ENCODE results near the gene FOXP1. TPM values are rescaled to one million over a fixed set of nuclear protein-coding genes. Genes with fewer than 3 reads are reported as not detected.
A peak's percentile ranks its signal among the peaks of the same experiment; 100 is the strongest.

Gene FOXP1
- total RNA-seq, 1 experiment from 2014 or later: 22.1 TPM

DNA sequence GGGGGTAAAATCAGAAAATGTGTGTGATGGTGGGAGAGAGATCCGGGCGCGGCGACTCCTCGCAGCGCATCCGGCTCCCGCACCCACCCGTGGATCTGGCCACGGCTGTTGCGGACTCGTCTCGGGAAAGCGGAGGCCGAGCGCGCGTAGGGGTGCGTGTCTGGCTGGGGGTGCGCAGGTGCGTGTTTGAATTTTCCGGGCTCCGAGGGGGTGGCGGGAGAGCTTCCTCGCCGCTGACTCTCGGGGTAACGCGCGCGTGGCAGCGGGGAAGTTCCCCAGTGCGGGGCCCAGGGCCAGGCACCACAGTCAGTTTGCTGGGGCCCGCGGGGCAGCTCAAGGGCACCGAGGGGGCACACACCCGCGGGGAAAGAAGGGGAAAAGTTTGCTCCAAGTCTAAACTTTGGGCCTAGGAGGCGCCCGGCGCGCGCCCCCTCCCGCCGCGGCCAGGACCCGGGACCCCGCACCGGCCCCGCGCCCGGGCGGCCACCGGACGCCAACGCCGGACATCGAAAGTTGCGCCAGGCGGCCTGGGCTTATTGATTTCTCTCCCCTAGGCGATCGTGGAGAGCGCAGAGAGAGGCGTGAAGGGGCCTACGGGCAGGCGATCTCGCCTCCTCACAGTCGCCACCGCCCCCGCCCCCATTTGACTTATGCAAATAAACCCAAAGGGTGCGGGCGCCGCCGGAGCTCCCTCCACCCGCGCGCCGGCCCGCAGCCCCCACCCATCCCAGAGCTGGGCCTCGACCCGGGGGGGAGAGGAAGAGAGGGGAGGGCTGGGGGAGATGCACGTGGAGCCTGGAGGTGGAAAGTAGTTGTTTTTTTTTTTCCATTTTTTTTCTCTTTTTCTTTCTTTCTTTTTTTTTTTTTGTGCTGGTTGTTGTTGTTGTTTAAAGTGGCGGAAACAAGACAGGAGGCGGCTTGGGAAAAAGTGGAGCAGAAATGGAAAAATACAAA, 639 bp downstream of the FOXP1 start:
- peaks cover 34% of the 10 kb centered on the region for H3K4me1 ChIP-seq (replicated peaks)
- peak overlapping the region; percentile 65 for H3K27ac ChIP-seq

DNA sequence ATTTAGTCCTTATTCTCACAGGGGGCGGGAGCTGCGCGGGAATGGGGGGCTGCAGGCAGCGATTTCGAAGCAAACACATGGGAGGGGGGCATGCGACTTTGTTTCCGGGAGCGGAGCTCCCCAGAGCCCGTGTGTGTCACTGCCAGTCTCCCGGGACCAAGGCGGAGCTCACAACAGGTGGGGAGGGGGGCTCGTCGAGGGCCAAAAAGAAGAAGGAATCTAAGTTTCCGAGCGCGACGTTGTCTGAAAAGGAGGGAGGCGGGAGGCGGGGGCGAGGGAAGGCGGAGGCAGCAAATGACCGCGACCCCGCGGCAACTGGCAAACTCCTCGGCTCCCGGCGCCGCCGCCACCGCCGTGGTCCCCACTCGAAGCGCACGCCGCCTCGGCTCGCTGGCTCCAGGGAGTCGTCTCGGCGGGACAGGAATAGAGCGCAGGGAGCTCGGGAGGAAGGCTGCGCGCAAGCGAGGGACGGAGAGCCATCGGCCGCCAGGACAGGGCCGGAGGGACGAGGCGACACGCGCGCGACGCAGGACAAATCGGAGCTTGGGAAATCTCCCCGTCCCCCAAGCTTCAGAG, 1.4 kb downstream of the FOXP1 start:
- Histone ChIP-seq H3K4me3 (peak overlapping the region; percentile 66), H3K27ac (peak overlapping the region; percentile 45), H3K27me3 (replicated peaks) (no peaks in the 10 kb centered on the region), H3K9me3 (replicated peaks) (no peaks in the 10 kb centered on the region), H3K4me1 (replicated peaks) (peaks cover 34% of the 10 kb centered on the region), H3K36me3 (no peaks in the 10 kb centered on the region)
- peak; percentile 51 to 58 for DNase-seq (ENCODE audit: low read depth in 1 of 2, low spot score in 2 of 2)

More for the DNA sequence above, 639 bp downstream of the FOXP1 start:
- Histone ChIP-seq H3K27me3 (replicated peaks) (no peaks in the 10 kb centered on the region), H3K36me3 (no peaks in the 10 kb centered on the region), H3K9me3 (replicated peaks) (no peaks in the 10 kb centered on the region), H3K4me3 (peak overlapping the region; percentile 66)
- DNase-seq (ENCODE audit: low read depth in 1 of 2, low spot score in 2 of 2): peak; percentile 56 to 74

DNA sequence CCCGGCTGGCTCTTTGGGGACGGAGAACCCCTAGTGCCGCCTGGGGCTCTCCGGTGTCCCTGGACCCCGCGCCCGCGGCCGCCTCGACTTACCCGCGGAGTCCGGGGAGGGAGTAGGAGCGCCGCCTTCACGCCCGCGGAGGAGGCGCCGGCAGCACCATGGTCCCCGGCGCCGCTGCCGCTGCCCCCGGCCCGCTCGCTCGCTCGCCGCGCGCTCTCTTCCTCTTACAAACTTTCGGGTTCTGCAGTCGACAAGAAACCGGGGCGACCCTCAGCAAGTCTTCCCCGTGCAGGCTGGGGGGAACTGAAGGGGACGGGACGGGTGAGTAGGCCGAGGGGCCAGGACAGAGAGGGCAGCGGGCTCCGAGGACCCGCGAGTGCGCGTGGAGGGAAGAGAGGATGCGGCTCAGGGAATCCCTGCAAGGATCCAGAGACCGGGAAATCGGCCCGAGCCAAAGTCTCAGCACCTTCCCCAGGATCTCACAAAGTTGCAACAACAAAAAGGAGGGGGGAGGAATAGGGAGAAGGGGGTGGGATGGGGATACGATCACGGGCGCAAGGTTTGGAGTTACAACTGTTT, 2.0 kb downstream of the FOXP1 start:
- peak; percentile 45 to 61 for DNase-seq (ENCODE audit: low read depth in 1 of 2, low spot score in 2 of 2)
- Histone ChIP-seq H3K27ac (peak overlapping the region; percentile 37), H3K27me3 (replicated peaks) (no peaks in the 10 kb centered on the region), H3K4me3 (peak overlapping the region; percentile 66), H3K9me3 (replicated peaks) (no peaks in the 10 kb centered on the region), H3K4me1 (replicated peaks) (peaks cover 34% of the 10 kb centered on the region), H3K36me3 (no peaks in the 10 kb centered on the region)

DNA sequence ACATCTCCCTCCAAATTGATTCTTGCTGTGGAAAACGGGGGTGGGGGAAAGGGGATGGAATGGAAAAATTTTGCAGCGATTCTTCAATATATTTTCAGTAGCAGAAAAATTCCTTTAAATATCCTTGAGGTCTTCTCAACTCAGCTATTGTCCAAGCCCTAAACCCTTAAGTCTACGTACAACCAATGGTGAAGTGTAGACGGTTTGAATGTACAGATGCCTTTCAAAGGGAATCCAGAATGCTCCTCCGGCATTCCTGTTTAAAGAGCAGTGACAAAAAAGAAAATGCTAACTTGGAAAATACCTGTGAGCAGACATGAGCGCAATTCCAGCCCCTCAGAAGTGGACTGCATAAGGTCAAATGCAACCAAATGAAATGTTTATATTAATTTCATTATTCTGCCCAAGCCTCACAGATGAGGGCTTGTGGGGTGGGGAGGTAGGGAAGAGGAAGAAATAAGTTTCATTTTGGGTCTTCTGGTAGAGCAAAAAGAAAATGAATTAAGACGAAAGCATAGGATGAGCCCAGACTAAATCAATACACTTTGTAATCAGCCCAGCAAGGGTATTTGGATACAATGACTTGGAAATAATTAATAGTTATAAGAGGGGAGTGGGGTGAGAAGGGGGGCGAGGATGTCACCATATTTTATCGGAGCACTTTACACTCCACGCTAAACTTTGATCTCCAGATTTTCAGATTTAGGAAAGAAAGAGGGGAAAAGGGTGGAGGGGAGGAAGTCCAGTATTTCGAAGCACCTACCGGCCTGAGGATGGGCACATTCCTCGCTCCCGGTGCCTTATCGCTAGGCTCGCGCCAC, 2.7 kb downstream of the FOXP1 start:
- Histone ChIP-seq H3K36me3 (no peaks in the 10 kb centered on the region), H3K27me3 (replicated peaks) (no peaks in the 10 kb centered on the region), H3K4me3 (peak overlapping the region; percentile 66), H3K27ac (peak overlapping the region; percentile 37; the same call in 1 of the 2 replicates), H3K9me3 (replicated peaks) (no peaks in the 10 kb centered on the region), H3K4me1 (replicated peaks) (peaks cover 30% of the 10 kb centered on the region)
- peak in 1 of 2 experiments; percentile 20 for DNase-seq (ENCODE audit: low read depth in 1 of 2, low spot score in 2 of 2)

DNA sequence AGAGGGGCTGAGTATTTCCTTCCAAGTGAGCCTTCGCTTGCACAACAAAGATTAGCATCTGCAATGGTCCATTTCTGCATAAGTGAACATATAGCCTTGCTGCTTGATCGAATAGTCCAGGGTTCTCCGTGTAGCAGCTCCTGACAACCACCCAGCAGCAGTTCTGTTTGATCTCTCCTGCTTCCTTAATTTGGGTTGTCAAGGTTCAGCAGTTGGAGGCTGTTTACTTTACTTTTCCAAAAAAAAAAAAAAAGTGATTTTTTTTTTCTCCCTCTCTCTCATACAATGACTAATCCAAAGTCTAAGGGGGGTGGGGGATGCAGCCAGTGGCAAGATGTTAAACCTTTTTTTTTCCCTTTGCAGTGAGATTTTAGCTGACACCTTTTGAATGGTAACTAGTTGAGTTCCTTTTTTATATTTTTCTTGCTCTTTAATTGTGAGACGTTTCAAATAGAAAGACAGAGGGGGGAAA, 3.6 kb downstream of the FOXP1 start:
- Histone ChIP-seq H3K27ac (peak overlapping the region; percentile 25; the same call in 1 of the 2 replicates), H3K36me3 (no peaks in the 10 kb centered on the region), H3K27me3 (replicated peaks) (no peaks in the 10 kb centered on the region), H3K4me3 (no peak overlapping the region), H3K9me3 (replicated peaks) (no peaks in the 10 kb centered on the region), H3K4me1 (replicated peaks) (peaks cover 27% of the 10 kb centered on the region)
- DNase-seq (ENCODE audit: low read depth in 1 of 2, low spot score in 2 of 2): peak in 1 of 2 experiments; percentile 61

DNA sequence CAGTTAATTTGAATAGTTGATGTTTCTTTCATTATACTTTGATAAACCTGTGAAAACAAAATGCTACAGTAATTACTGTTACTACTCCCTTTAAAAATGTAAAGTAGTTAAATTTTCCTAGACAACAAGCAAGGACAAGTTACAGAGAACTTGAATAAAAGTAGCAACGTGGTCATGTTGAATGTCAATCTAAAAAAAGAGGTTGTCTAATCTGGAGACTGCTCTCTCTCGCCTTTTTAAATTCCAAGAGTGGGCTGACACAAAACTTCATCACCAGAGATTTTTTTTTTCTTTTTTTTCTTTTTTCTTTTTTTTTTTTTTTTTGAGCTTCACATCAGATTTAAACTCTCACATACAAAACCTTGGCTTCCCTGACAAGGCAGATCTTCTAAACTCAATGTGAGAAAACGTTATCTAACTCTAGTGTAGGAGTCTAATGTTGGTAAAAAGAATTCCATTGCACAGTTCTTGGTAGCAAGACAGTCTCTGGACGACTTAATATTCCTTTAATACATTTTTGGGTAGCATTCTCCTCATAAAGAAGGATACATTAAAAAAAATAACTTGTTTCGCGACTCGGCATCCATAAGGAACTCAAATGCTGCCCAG, 4.1 kb downstream of the FOXP1 start:
- no peaks in the 10 kb centered on the region for H3K27me3 ChIP-seq (replicated peaks)
- peak overlapping the region; percentile 25; the same call in 1 of the 2 replicates for H3K27ac ChIP-seq
- no peak overlapping the region for H3K4me3 ChIP-seq
- no peaks in the 10 kb centered on the region for H3K9me3 ChIP-seq (replicated peaks)
- H3K4me1 ChIP-seq (replicated peaks): peaks cover 22% of the 10 kb centered on the region
- H3K36me3 ChIP-seq: no peaks in the 10 kb centered on the region
- DNase-seq (ENCODE audit: low read depth in 1 of 2, low spot score in 2 of 2): no peak

DNA sequence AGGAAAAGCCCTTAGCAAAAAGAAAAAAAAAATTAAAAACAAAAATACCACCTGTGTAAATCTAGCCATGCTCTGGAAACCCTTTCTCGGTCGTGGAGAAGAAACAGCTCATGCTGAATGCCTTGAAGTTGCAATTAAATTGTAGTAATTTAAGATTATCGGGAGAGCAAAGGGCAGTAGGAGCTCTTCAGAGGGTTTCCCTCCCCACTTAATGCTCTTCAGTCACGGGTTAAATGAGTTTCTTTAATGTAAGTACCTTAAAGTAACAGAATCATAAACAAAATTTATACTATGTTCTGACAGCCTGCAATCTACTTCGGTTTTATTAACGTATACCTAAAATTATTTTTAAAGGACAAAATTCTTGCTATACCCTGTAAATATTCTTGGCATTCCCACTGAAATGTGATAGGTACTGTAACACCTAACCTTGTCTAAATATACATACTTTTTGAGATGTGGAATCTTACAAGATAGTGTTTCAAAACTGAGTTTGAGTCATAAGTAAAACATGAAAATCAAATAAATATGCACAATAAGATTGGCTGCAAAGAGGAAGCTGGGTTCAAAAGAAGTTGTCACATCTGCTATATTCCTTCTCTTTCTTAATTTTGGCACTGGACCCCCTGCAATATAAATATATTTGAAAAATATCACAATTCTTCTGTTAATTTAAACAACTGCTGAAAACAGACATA, 5.3 kb downstream of the FOXP1 start:
- Histone ChIP-seq H3K27ac (no peak overlapping the region), H3K9me3 (replicated peaks) (no peaks in the 10 kb centered on the region), H3K4me3 (no peak overlapping the region), H3K4me1 (replicated peaks) (peaks cover 22% of the 10 kb centered on the region), H3K36me3 (no peaks in the 10 kb centered on the region), H3K27me3 (replicated peaks) (no peaks in the 10 kb centered on the region)
- no peak for DNase-seq (ENCODE audit: low read depth in 1 of 2, low spot score in 2 of 2)

DNA sequence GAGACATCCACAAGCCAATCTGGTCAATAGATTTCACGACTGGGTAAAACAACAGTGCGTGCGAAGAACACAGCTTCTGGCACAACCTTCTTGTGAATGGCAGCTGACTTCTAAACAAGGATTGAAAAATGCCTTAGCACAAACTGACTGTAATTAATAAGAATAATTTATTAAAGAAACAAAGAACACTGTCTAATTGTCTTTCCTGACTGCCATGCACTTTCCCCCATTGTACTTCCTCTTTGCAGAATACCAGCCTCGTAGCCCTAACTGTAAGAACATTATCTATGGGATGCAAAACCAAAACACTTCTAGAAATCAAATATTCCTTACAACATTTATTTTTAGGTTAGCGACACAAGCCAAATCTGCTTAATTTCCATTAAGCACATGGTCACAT, 6.5 kb downstream of the FOXP1 start:
- no peaks in the 10 kb centered on the region for H3K27me3 ChIP-seq (replicated peaks)
- H3K4me1 ChIP-seq (replicated peaks): peaks cover 22% of the 10 kb centered on the region
- no peak overlapping the region for H3K4me3 ChIP-seq
- DNase-seq (ENCODE audit: low read depth in 1 of 2, low spot score in 2 of 2): no peak
- H3K9me3 ChIP-seq (replicated peaks): no peaks in the 10 kb centered on the region
- H3K36me3 ChIP-seq: no peaks in the 10 kb centered on the region
- no peak overlapping the region for H3K27ac ChIP-seq

DNA sequence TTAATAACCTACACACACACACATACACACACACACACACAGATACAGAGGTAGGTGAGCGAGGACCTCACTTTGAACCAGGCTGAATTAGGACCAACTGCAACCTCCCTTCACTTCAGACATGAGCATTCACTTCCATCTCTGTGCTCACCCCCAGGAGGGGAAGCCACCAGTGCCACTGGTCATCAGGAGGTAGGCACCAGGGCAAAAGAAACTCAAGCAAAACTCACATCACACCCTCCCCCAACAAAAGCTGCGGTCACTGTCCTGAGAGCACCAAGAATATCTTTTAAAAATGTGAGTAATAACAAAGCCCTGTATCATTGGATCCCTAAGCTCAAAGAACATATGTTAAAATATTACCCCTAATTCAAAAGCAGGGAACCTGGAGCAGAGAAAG, 8.1 kb downstream of the FOXP1 start:
- no peak for DNase-seq (ENCODE audit: low read depth in 1 of 2, low spot score in 2 of 2)
- Histone ChIP-seq H3K4me1 (replicated peaks) (peaks cover 14% of the 10 kb centered on the region), H3K27ac (no peak overlapping the region), H3K4me3 (no peak overlapping the region), H3K36me3 (no peaks in the 10 kb centered on the region), H3K9me3 (replicated peaks) (no peaks in the 10 kb centered on the region), H3K27me3 (replicated peaks) (no peaks in the 10 kb centered on the region)

DNA sequence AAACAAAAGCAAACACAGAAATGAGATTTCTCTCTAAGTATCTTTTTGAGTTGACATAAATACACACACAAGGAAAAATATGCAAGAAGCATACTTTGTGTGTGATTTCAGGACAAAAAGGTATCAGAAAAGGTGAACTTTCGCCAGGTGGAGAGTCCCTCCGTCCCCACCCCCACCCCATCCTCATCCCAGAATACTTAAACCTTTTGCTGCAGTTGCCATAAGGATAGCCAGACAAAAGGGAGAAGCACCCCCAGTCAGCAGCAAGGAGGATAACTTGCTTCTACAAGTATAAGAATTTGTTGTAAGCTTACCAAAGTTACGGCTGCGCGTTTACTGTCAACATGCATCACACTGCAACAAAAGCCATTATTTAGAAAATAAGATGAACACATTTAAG, 10.3 kb downstream of the FOXP1 start:
- DNase-seq (ENCODE audit: low read depth in 1 of 2, low spot score in 2 of 2): no peak
- Histone ChIP-seq H3K27ac (no peak overlapping the region), H3K27me3 (replicated peaks) (no peaks in the 10 kb centered on the region), H3K36me3 (no peaks in the 10 kb centered on the region), H3K4me1 (replicated peaks) (no peaks in the 10 kb centered on the region), H3K9me3 (replicated peaks) (no peaks in the 10 kb centered on the region), H3K4me3 (no peak overlapping the region)

DNA sequence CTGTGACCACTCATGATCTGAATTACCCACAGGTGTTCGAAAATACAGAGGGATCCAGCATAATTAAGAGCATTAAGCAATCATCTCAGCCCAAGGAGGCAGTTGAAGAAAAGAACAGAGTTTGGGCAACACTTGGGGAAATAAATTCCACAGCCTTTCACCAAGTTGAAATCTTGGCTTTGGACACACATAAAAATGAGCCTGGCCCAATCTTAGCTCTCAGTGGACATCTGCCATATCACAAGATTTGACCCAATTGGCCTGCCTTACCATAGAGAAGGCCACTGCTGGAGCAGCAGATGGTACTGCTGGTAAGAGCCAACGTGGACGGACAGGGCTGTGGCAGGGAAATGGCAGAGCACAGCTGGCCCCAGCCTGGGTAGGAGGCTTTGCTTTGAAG, 13.0 kb downstream of the FOXP1 start:
- Histone ChIP-seq H3K27ac (no peak overlapping the region), H3K4me1 (replicated peaks) (no peaks in the 10 kb centered on the region), H3K9me3 (replicated peaks) (no peaks in the 10 kb centered on the region), H3K36me3 (no peaks in the 10 kb centered on the region), H3K27me3 (replicated peaks) (no peaks in the 10 kb centered on the region), H3K4me3 (no peak overlapping the region)
- no peak for DNase-seq (ENCODE audit: low read depth in 1 of 2, low spot score in 2 of 2)

DNA sequence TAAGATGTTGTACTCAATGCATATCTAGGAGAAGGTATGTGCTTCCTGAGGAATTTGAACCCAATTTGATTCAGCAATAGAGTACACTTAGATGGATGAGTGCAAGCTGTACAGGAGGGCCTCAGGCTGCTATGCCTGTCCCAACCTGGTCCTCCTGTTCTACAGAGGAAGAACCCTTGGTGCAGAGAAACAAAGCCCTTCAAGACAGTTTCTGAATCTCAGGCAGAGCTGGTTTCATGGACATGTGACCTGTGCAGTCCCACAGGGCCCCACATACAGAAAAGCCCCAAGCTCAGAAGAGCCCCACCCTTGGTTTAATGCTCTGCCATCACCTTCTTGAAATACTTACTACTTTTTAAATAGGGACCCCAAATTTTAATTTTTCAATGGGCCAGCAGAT, 15.3 kb downstream of the FOXP1 start:
- Histone ChIP-seq H3K9me3 (replicated peaks) (no peaks in the 10 kb centered on the region), H3K36me3 (no peaks in the 10 kb centered on the region), H3K27me3 (replicated peaks) (no peaks in the 10 kb centered on the region), H3K27ac (no peak overlapping the region), H3K4me3 (no peak overlapping the region), H3K4me1 (replicated peaks) (no peaks in the 10 kb centered on the region)
- no peak for DNase-seq (ENCODE audit: low read depth in 1 of 2, low spot score in 2 of 2)
